HepG2 (cell line): Measurements from ENCODE around the gene PTGS2. TPM values are rescaled to one million over a fixed set of nuclear protein-coding genes. Genes with fewer than 3 reads are reported as not detected.

Experiments used
- ATAC-seq: fragments of 200-7000 bp; cut with Tn5 transposase; 3 replicates; pipeline ENCODE4 v1.9.1; 2020; ENCODE audit warnings: mild to moderate bottlenecking, moderate library complexity
- BruUV-seq: library from RNA; stranded (reverse); fragments of 400-500 nt; replicated peaks from 2 replicates; lab custom pipeline; 2021; lab: Mats Ljungman, UMichigan
- CTCF ChIA-PET: fragments of 300-600 bp; formaldehyde crosslinking; extraction: SDS; loops from one replicate; lab custom pipeline; 2021; ENCODE audit warnings: low total read pairs, inconsistent platforms, low intra/inter-chr PET ratio; lab: Yijun Ruan, JAX
- POLR2A ChIA-PET: fragments of 350-600 bp; sonication (Branson Sonifier 250); formaldehyde crosslinking; loops from one replicate; lab custom pipeline; 2020; ENCODE audit warnings: antibody characterized with exemption, inconsistent platforms; lab: Yijun Ruan, JAX
- DNase-seq: peaks from one replicate; pipeline ENCODE4 v3.0.0-alpha.2; 2015; ENCODE audit warnings: low spot score
- FAIRE-seq: peaks from 3 replicates; lab custom pipeline; 2011; peaks lifted over from hg19 to GRCh38; lab: Jason Lieb, UNC
- H2AFZ ChIP-seq: one replicate; pipeline ENCODE4 v1.6.1; 2011; ENCODE audit warnings: low read length, inconsistent platforms
- H3K27ac ChIP-seq: fragments of 300-600 bp; 3 replicates; pipeline ENCODE4 v1.8.0; 2011; ENCODE audit warnings: mixed run types, mild to moderate bottlenecking, mixed read lengths, low read length, inconsistent platforms; ENCODE audit not compliant: insufficient read depth; ENCODE audit errors: extremely low read length
- H3K27me3 ChIP-seq, 2 experiments: fragments of 200-600 bp in 1 of 2; 2 replicates in 1 of 2; 3 replicates in 1 of 2; pipeline versions ENCODE4 v1.6.0 to v1.8.0; 2011; ENCODE audit warnings: low read length in 2 of 2, mild to moderate bottlenecking in 2 of 2, moderate library complexity in 2 of 2, inconsistent platforms in 1 of 2; ENCODE audit not compliant: insufficient read depth in 2 of 2, control insufficient read depth in 1 of 2
- H3K36me3 ChIP-seq, 2 experiments: fragments of 200-600 bp in 1 of 2; replicated peaks in 1 of 2; 2 replicates in 1 of 2; 3 replicates in 1 of 2; pipeline versions ENCODE4 v1.5.1 to v1.8.0; 2011; ENCODE audit warnings: low read length in 2 of 2, inconsistent platforms in 1 of 2; ENCODE audit not compliant: insufficient read depth in 2 of 2, control insufficient read depth in 1 of 2
- H3K4me1 ChIP-seq: 2 replicates; pipeline ENCODE4 v1.5.1; 2012; ENCODE audit warnings: low read length, inconsistent platforms; ENCODE audit not compliant: insufficient read depth
- H3K4me2 ChIP-seq: 2 replicates; pipeline ENCODE4 v1.6.0; 2011; ENCODE audit warnings: low read depth, low read length, inconsistent platforms
- H3K4me3 ChIP-seq, 3 experiments: fragments of 200-600 bp in 1 of 3; sonication (generic), shearing (Covaris generic) in 1 of 3; replicated peaks in 1 of 3; 2 replicates each; pipeline ENCODE4 v1.5.1; 2011 to 2016; ENCODE audit warnings: low read length in 3 of 3, inconsistent platforms in 2 of 3, low read depth in 2 of 3, mild to moderate bottlenecking in 2 of 3, control low read depth in 1 of 3, mixed read lengths in 1 of 3; ENCODE audit not compliant: insufficient read depth in 1 of 3
- H3K79me2 ChIP-seq: one replicate; pipeline ENCODE4 v1.6.1; 2011; ENCODE audit warnings: low read length, inconsistent platforms; ENCODE audit not compliant: insufficient read depth
- H3K9ac ChIP-seq: 2 replicates; pipeline ENCODE4 v1.6.0; 2011; ENCODE audit warnings: mild to moderate bottlenecking, low read depth, low read length, inconsistent platforms; ENCODE audit not compliant: insufficient read depth
- H3K9me3 ChIP-seq: 2 replicates; pipeline ENCODE4 v1.5.1; 2012; ENCODE audit warnings: mild to moderate bottlenecking, low read length
- H4K20me1 ChIP-seq: 2 replicates; pipeline ENCODE4 v1.6.0; 2011; ENCODE audit warnings: inconsistent platforms, mild to moderate bottlenecking, low read length, moderate library complexity; ENCODE audit not compliant: insufficient read depth
- CENPT ChIP-seq: sonication (generic); formaldehyde crosslinking; IDR thresholded peaks from 2 replicates; pipeline ENCODE4 v1.8.0; 2022; ENCODE audit warnings: low read depth, mild to moderate bottlenecking, moderate library complexity, missing genetic modification reagents
- HINFP ChIP-seq: sonication (generic); formaldehyde crosslinking; IDR thresholded peaks from 2 replicates; pipeline ENCODE4 v1.4.0; 2020; ENCODE audit warnings: low read depth, mild to moderate bottlenecking, missing genetic modification reagents
- PRPF4 ChIP-seq: fragments of 200-400 bp; formaldehyde crosslinking; IDR thresholded peaks from 2 replicates; pipeline ENCODE4 v1.6.1; 2016; ENCODE audit warnings: low read length, low read depth; ENCODE audit not compliant: poor library complexity, severe bottlenecking
- TP53 ChIP-seq: sonication (generic); formaldehyde crosslinking; conservative IDR thresholded peaks from 2 replicates; pipeline ENCODE4 v1.4.0; 2020; ENCODE audit warnings: missing genetic modification reagents
- ZFAT ChIP-seq: sonication (generic); formaldehyde crosslinking; conservative IDR thresholded peaks from 2 replicates; pipeline ENCODE4 v1.8.1; 2023; ENCODE audit warnings: missing genetic modification reagents, inconsistent platforms
- ZNF142 ChIP-seq: sonication (generic); formaldehyde crosslinking; IDR thresholded peaks from 2 replicates; pipeline ENCODE4 v1.4.0; 2020; ENCODE audit warnings: missing genetic modification reagents
- ZNF280D ChIP-seq: sonication (generic); formaldehyde crosslinking; IDR thresholded peaks from 2 replicates; pipeline ENCODE4 v1.5.1; 2020; ENCODE audit warnings: mild to moderate bottlenecking, missing genetic modification reagents
- ZNF615 ChIP-seq: sonication (generic); formaldehyde crosslinking; IDR thresholded peaks from 2 replicates; pipeline ENCODE4 v1.5.0; 2020; ENCODE audit warnings: mild to moderate bottlenecking, missing genetic modification reagents, borderline replicate concordance
- WGBS: methylation state at CpG from one replicate; pipeline ENCODE4 v1.1.6; 2017; ENCODE audit warnings: low lambda C conversion rate; 5-methylcytosine and 5-hydroxymethylcytosine counted together
- in situ Hi-C: cut with HindIII; loops from 2 replicates; pipeline ENCODE4 v1.10.0; 2017; ENCODE audit warnings: low pct_unique_long_range_greater_than_20kb; ENCODE audit not compliant: extremely low pct_ligation_motif_present
- intact Hi-C: fragments of 100-400 bp; cut with micrococcal nuclease; formaldehyde crosslinking; loops from one replicate; pipeline ENCODE4 v1.10.0; 2022; ENCODE audit not compliant: unreplicated experiment
- polyA plus RNA-seq, 8 experiments: library from polyadenylated mRNA; depleted of rRNA in 3 of 8; stranded (reverse) in 7 of 8; unstranded in 1 of 8; fragments of >200 nt; fragmentation: Illumina TruSeq in 4 of 8; extraction: Trizol in 4 of 8; gene quantifications; 2 replicates each; pipeline versions ENCODE4 v1.2.1 to v1.2.3, GENCODE V29; 2011 to 2016; ENCODE audit warnings: low read depth in 4 of 8, missing spikeins in 1 of 8, mixed read lengths in 1 of 8; ENCODE audit not compliant: insufficient read depth in 1 of 8
- total RNA-seq, 5 experiments: library from RNA; depleted of rRNA; stranded (reverse); fragments of >200 nt; fragmentation: Illumina TruSeq; extraction: Trizol; gene quantifications; 2 replicates each; pipeline ENCODE4 v1.2.3, GENCODE V29; 2016; ENCODE audit warnings: low read depth in 1 of 5

PTGS2 gene
- total and polyA plus RNA-seq, 2 of the 13 experiments (the other 11 are each of a cell fraction or from before 2014, with no cell fraction given) = not detected

GRCh38 chr1:186628910-186629309 is 51.3 kb downstream of the PTGS2 start:
- no peaks in the 10 kb centered on the region for H3K79me2 ChIP-seq
- no TSS peak for BruUV-seq
- ATAC-seq = no peak
- no peak overlapping the region for H2AFZ ChIP-seq
- H3K27ac ChIP-seq = no peak overlapping the region
- TF ChIP-seq ZNF615 (no peak), PRPF4 (no peak), HINFP (no peak), TP53 (CRISPR knock-in tag) (no peak)
- H3K27me3 ChIP-seq = no peaks in the 10 kb centered on the region
- H3K9ac ChIP-seq = no peak overlapping the region
- no peaks in the 10 kb centered on the region for H3K9me3 ChIP-seq
- no peaks in the 10 kb centered on the region for H3K4me1 ChIP-seq
- H3K4me3 ChIP-seq = no peak overlapping the region
- in situ Hi-C loops = no loop called here
- FAIRE-seq = no peak
- ChIA-PET CTCF (no interaction called here), POLR2A (no interaction called here)
- no peaks in the 10 kb centered on the region for H3K36me3 ChIP-seq
- intact Hi-C loops = no loop called here
- no peak overlapping the region for H3K4me2 ChIP-seq
- H4K20me1 ChIP-seq = no peaks in the 10 kb centered on the region
- no peak for DNase-seq

GRCh38 chr1:186627019-186627418 is 53.2 kb downstream of the PTGS2 start:
- CTCF ChIA-PET = no interaction called here
- Histone ChIP-seq H3K27ac (no peak overlapping the region), H3K4me2 (no peak overlapping the region), H2AFZ (no peak overlapping the region), H3K9ac (no peak overlapping the region), H3K9me3 (no peaks in the 10 kb centered on the region), H3K4me3 (no peak overlapping the region), H3K27me3 (no peaks in the 10 kb centered on the region), H3K4me1 (no peaks in the 10 kb centered on the region), H3K36me3 (no peaks in the 10 kb centered on the region), H3K79me2 (no peaks in the 10 kb centered on the region), H4K20me1 (no peaks in the 10 kb centered on the region)
- in situ Hi-C loops (no loop called here), intact Hi-C loops (no loop called here)
- no peak for FAIRE-seq
- POLR2A ChIA-PET = no interaction called here
- no peak for DNase-seq
- no peak for ATAC-seq
- 0% methylated on average over 2 of the region's 2 CpGs for WGBS
- no TSS peak for BruUV-seq
- no peak for TF ChIP-seq ZFAT (CRISPR knock-in tag)
- no peak for TF ChIP-seq ZNF142 (CRISPR knock-in tag)
- TF ChIP-seq ZNF280D (CRISPR knock-in tag) = no peak
- TF ChIP-seq CENPT (CRISPR knock-in tag) = no peak
